Thyroid gland (tissue), 4 donors: ENCODE data around the gene MBTPS2.

Experiments
- POLR2A ChIP-seq, 2 donors: fragments of 450-650 bp; IDR thresholded peaks; one replicate each; pipeline ENCODE4 v1.6.1; 2017; ENCODE audit warnings: antibody characterized with exemption in 2 of 2, mild to moderate bottlenecking in 2 of 2, moderate library complexity in 1 of 2
- TF ChIP-seq, protein P1 (sequence below), 6 experiments: fragments of 200-600 bp in 3 of 6; fragments of 450-650 bp in 3 of 6; sonication (generic) in 3 of 6; IDR thresholded peaks; one replicate each; pipeline ENCODE4 v1.5.1; 2016 to 2019; ENCODE audit warnings: antibody characterized with exemption in 6 of 6, mild to moderate bottlenecking in 2 of 6, inconsistent platforms in 1 of 6, moderate library complexity in 1 of 6

DNA sequence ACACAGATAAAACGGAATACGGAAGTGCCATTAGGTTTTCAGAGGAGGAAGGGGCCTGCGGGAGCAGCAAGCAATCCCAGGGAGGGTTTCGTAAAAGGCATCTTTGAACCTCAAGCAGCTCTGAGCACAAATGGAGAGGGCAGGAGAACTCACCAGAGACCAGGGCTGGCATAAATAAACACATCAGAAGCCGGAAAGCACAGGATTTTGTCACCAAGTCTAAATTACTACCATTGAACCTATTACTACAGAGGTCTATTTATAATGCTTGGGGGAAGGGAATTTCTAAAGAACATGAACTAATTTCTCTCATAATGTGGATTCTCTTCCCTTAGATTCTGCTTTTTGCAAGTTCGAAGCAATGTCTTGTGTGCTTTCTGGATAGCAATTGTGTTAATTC, 39.6 kb upstream of the MBTPS2 start:
- TF ChIP-seq, protein P1, sequence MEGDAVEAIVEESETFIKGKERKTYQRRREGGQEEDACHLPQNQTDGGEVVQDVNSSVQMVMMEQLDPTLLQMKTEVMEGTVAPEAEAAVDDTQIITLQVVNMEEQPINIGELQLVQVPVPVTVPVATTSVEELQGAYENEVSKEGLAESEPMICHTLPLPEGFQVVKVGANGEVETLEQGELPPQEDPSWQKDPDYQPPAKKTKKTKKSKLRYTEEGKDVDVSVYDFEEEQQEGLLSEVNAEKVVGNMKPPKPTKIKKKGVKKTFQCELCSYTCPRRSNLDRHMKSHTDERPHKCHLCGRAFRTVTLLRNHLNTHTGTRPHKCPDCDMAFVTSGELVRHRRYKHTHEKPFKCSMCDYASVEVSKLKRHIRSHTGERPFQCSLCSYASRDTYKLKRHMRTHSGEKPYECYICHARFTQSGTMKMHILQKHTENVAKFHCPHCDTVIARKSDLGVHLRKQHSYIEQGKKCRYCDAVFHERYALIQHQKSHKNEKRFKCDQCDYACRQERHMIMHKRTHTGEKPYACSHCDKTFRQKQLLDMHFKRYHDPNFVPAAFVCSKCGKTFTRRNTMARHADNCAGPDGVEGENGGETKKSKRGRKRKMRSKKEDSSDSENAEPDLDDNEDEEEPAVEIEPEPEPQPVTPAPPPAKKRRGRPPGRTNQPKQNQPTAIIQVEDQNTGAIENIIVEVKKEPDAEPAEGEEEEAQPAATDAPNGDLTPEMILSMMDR (IDR thresholded peaks at IDR 0.05): no peak
- no peak for TF ChIP-seq POLR2A (IDR thresholded peaks at IDR 0.05)
